Measurements from ENCODE around the gene LIMK1. TPM values are rescaled to one million over a fixed set of nuclear protein-coding genes. Genes with fewer than 3 reads are reported as not detected.

LIMK1 gene
- total RNA-seq, 1 donor from 2014 or later: 178 TPM

- Mint-ChIP-seq H3K9me3 (ENCODE audit: unreplicated experiment) (peaks cover 6% of the 10 kb centered on the region), H3K27ac (ENCODE audit: unreplicated experiment) (no peak overlapping the region), H3K36me3 (ENCODE audit: unreplicated experiment) (peaks cover 8% of the 10 kb centered on the region), H3K27me3 (ENCODE audit: unreplicated experiment) (peaks cover 4% of the 10 kb centered on the region), H3K4me3 (ENCODE audit: unreplicated experiment) (no peak overlapping the region), H3K4me1 (ENCODE audit: low read depth, unreplicated experiment) (peaks cover 4% of the 10 kb centered on the region)
- DNase-seq: no peak
- TF ChIP-seq, protein P1, sequence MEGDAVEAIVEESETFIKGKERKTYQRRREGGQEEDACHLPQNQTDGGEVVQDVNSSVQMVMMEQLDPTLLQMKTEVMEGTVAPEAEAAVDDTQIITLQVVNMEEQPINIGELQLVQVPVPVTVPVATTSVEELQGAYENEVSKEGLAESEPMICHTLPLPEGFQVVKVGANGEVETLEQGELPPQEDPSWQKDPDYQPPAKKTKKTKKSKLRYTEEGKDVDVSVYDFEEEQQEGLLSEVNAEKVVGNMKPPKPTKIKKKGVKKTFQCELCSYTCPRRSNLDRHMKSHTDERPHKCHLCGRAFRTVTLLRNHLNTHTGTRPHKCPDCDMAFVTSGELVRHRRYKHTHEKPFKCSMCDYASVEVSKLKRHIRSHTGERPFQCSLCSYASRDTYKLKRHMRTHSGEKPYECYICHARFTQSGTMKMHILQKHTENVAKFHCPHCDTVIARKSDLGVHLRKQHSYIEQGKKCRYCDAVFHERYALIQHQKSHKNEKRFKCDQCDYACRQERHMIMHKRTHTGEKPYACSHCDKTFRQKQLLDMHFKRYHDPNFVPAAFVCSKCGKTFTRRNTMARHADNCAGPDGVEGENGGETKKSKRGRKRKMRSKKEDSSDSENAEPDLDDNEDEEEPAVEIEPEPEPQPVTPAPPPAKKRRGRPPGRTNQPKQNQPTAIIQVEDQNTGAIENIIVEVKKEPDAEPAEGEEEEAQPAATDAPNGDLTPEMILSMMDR (IDR thresholded peaks at IDR 0.05; ENCODE audit: partially characterized antibody, unreplicated experiment): no peak
Measured at GRCh38 chr7:74099031-74099430, 15.4 kb downstream of the LIMK1 start.

- Mint-ChIP-seq H3K4me3 (ENCODE audit: unreplicated experiment) (no peak overlapping the region), H3K4me1 (ENCODE audit: low read depth, unreplicated experiment) (no peaks in the 10 kb centered on the region), H3K27ac (ENCODE audit: unreplicated experiment) (peak overlapping the region; percentile 17), H3K9me3 (ENCODE audit: unreplicated experiment) (peaks cover 6% of the 10 kb centered on the region), H3K27me3 (ENCODE audit: unreplicated experiment) (peaks cover 3% of the 10 kb centered on the region), H3K36me3 (ENCODE audit: unreplicated experiment) (peaks cover 8% of the 10 kb centered on the region)
- TF ChIP-seq, protein P1 (IDR thresholded peaks at IDR 0.05; ENCODE audit: partially characterized antibody, unreplicated experiment): no peak
- DNase-seq: no peak
Measured at GRCh38 chr7:74101061-74101681, 17.6 kb downstream of the LIMK1 start.

DNA sequence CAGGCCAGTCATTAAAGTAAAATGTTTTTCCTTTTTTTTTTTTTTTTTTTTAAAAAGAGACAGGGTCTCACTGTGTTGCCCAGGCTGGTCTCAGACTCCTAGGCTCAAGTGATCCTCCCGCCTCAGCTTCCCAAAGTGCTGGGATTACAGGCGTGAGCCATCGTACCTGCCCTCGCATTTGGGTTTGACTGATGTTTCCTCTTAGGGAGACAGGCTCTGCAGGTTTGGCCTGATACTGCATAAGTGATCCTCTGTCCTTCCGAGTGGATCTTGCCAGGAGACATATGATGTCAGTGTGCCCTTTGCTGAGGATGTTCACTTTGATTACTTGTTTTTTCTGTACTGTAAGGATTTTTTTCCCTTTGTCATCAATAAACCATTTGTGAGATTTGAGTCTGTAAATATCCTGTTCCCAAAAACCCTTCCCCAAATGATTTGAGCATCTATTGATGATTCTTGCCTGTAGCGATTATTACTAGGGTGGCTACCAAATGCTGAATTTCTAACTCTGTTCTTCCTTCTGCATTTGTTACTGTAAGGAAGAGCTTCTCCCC is 19.7 kb downstream of the LIMK1 start:
- Mint-ChIP-seq H3K4me1 (ENCODE audit: low read depth, unreplicated experiment) (no peaks in the 10 kb centered on the region), H3K27me3 (ENCODE audit: unreplicated experiment) (no peaks in the 10 kb centered on the region), H3K9me3 (ENCODE audit: unreplicated experiment) (no peaks in the 10 kb centered on the region), H3K27ac (ENCODE audit: unreplicated experiment) (no peak overlapping the region), H3K4me3 (ENCODE audit: unreplicated experiment) (no peak overlapping the region), H3K36me3 (ENCODE audit: unreplicated experiment) (peaks cover under 1% of the 10 kb centered on the region)
- DNase-seq: no peak
- TF ChIP-seq, protein P1 (IDR thresholded peaks at IDR 0.05; ENCODE audit: partially characterized antibody, unreplicated experiment): no peak

DNA sequence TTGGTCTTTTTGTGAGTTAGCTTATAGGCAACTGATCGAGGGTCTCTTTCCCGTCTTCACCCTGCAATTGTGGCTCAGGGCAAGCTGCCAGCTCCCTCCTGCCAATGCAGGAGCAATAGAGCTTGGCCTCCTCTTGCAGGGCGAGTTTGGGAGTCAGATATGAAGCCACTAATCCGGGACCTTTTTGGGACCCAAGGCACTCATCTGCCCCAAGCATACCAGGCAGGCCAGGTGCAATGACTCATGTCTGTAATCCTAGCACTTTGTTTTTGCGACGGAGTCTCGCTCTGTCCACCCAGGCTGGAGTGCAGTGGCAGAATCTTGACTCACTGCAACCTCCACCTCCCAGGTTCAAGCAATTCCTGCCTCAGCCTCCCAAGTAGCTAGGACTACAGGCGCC is 21.1 kb downstream of the LIMK1 start:
- Mint-ChIP-seq H3K9me3 (ENCODE audit: unreplicated experiment) (no peaks in the 10 kb centered on the region), H3K27me3 (ENCODE audit: unreplicated experiment) (no peaks in the 10 kb centered on the region), H3K4me3 (ENCODE audit: unreplicated experiment) (no peak overlapping the region), H3K27ac (ENCODE audit: unreplicated experiment) (no peak overlapping the region), H3K4me1 (ENCODE audit: low read depth, unreplicated experiment) (no peaks in the 10 kb centered on the region), H3K36me3 (ENCODE audit: unreplicated experiment) (no peaks in the 10 kb centered on the region)
- TF ChIP-seq, protein P1 (IDR thresholded peaks at IDR 0.05; ENCODE audit: partially characterized antibody, unreplicated experiment): no peak
- DNase-seq: no peak

- no peaks in the 10 kb centered on the region for H3K36me3 Mint-ChIP-seq (ENCODE audit: unreplicated experiment)
- TF ChIP-seq, protein P1 (IDR thresholded peaks at IDR 0.05; ENCODE audit: partially characterized antibody, unreplicated experiment): no peak
- no peaks in the 10 kb centered on the region for H3K27me3 Mint-ChIP-seq (ENCODE audit: unreplicated experiment)
- no peaks in the 10 kb centered on the region for H3K9me3 Mint-ChIP-seq (ENCODE audit: unreplicated experiment)
- no peak overlapping the region for H3K4me3 Mint-ChIP-seq (ENCODE audit: unreplicated experiment)
- DNase-seq: no peak
- no peak overlapping the region for H3K27ac Mint-ChIP-seq (ENCODE audit: unreplicated experiment)
- no peaks in the 10 kb centered on the region for H3K4me1 Mint-ChIP-seq (ENCODE audit: low read depth, unreplicated experiment)
Measured at GRCh38 chr7:74105992-74106391, 22.4 kb downstream of the LIMK1 start.

Data from glutamatergic neuron (in vitro differentiated cells).